HUES6 (cell line): ENCODE measurements around the gene SLC29A1.
A peak's percentile ranks its signal among the peaks of the same experiment; 100 is the strongest.
"Not testable (repeated sequence)": the region's sequence is repeated elsewhere in the genome, so short reads cannot be mapped to it uniquely, and the experiment has no call there.

ENCODE experiments used
- H3K27ac ChIP-seq: 2 replicates; pipeline ENCODE4 v1.7.0; 2013; ENCODE audit warnings: low read depth, mild to moderate bottlenecking, low read length, inconsistent platforms
- H3K27me3 ChIP-seq: 2 replicates; pipeline ENCODE4 v1.6.1; 2013; ENCODE audit warnings: low read length; ENCODE audit not compliant: control insufficient read depth, insufficient read depth
- H3K36me3 ChIP-seq: 2 replicates; pipeline ENCODE4 v1.6.1; 2013; ENCODE audit warnings: low read length; ENCODE audit not compliant: control insufficient read depth, insufficient read depth
- H3K4me1 ChIP-seq: 2 replicates; pipeline ENCODE4 v1.6.1; 2013; ENCODE audit warnings: low read length; ENCODE audit not compliant: control insufficient read depth, insufficient read depth
- H3K4me3 ChIP-seq: 2 replicates; pipeline ENCODE4 v1.5.1; 2013; ENCODE audit warnings: low read depth, low read length
- H3K9ac ChIP-seq: one replicate; pipeline ENCODE4 v1.6.1; 2013; ENCODE audit warnings: mild to moderate bottlenecking, low read length
- H3K9me3 ChIP-seq: 2 replicates; pipeline ENCODE4 v1.6.1; 2013; ENCODE audit warnings: low read depth, low read length; ENCODE audit not compliant: control insufficient read depth, insufficient read depth

Gene SLC29A1

DNA sequence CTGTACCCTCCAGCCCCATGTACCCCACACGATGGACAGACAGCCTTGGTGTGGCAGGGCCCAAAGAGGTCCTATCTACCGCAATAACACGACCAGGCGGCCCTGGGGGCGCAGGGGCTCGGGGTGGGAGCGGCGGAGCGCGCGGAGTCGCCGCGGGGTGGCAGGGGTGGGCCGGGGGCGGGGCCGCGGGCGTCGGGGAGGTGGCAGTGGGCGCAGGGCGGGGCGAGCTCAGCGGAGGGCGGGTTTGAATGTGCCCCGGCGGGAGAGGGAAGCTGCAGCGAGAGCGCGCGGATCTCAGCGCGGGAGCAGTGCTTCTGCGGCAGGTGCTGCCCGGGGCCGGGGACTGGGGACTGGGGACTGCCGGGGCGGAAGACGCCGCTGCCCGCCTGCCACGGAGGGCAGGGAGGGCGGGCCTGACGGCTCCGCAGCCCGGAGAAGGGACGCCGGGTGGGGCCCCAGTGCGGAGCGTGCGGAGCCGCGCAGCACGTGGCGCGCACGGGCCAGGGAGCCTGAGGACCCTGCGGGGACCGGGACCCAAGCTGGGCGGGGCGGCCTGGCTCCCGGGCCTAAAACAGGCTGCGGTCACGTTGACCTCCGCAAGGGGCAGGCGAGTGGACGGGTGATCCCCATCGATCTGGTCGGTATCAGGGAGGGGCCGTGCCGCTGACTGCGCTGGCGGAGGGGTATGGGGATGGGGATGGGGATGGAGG is at the start of gene SLC29A1:
Gene SLC29A1 (plus strand): TSS at position 277 of the 710 bp plus-strand sequence. CDS start 3,719 bp downstream, outside the sequence.
- H3K9me3 ChIP-seq: no peaks in the 10 kb centered on the region
- peak within 1 kb of the TSS; percentile 55 for H3K9ac ChIP-seq
- peak within 1 kb of the TSS; percentile 80 for H3K4me3 ChIP-seq
- peak within 1 kb of the TSS; percentile 61; the same call in 1 of the 2 replicates for H3K27ac ChIP-seq
- H3K27me3 ChIP-seq: no peaks in the 10 kb centered on the region
- peaks cover 7% of the 10 kb centered on the region; the same call in 1 of the 2 replicates for H3K36me3 ChIP-seq
- peaks cover 58% of the 10 kb centered on the region for H3K4me1 ChIP-seq

DNA sequence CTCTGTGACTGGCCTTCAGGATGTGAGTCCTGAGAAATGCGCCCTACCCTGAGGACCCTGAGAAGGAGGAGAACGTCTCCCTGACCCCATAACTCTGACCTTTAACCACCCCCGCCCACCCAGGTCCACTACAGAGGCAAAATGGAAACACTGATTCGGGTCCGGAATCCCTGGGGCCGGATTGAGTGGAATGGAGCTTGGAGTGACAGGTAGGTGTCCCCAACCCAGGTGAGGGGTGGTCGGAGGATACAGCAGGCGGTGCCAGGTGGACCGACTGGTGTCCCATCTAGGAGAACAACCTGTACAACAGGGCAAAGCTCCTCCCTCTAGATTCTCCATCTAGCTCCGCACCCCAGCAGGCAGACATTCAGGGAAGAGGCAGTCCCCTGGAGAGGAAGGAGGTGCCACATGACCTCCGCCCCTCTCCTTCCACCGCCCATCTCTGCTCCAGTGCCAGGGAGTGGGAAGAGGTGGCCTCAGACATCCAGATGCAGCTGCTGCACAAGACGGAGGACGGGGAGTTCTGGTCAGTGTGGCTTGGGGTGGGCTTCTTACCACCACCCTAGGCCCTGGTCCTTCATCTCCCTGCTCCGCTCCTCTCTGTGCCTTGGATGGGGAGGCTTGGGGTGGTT is 47.1 kb upstream of the SLC29A1 start:
- H3K9me3 ChIP-seq: no peaks in the 10 kb centered on the region
- no peak overlapping the region for H3K27ac ChIP-seq
- peaks cover 17% of the 10 kb centered on the region; the same call in 1 of the 2 replicates for H3K4me1 ChIP-seq
- no peak overlapping the region for H3K9ac ChIP-seq
- H3K27me3 ChIP-seq: no peaks in the 10 kb centered on the region
- H3K36me3 ChIP-seq: no peaks in the 10 kb centered on the region
- no peak overlapping the region for H3K4me3 ChIP-seq

DNA sequence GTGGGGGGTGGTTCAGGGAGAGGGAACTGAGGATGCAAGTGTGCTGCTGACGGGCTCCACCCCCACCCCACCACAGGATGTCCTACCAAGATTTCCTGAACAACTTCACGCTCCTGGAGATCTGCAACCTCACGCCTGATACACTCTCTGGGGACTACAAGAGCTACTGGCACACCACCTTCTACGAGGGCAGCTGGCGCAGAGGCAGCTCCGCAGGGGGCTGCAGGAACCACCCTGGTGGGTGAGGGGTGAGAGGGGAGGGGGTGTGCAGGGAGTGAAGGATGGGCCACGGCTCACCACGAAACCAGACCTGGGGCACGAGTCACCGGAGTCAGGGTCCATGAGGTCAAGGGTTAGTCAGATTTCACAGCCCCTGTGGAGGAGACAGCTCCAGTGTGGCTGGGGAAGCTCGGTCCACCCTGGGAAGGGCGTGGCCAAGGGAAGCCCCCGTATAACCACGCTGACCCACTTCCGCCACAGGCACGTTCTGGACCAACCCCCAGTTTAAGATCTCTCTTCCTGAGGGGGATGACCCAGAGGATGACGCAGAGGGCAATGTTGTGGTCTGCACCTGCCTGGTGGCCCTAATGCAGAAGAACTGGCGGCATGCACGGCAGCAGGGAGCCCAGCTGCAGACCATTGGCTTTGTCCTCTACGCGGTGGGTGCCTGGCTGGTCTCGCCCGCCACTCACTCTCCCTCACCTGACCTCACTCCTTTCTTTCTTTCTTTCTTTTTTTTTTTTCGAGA is 46.5 kb upstream of the SLC29A1 start:
- no peaks in the 10 kb centered on the region for H3K27me3 ChIP-seq
- no peak overlapping the region for H3K27ac ChIP-seq
- H3K9me3 ChIP-seq: no peaks in the 10 kb centered on the region
- peaks cover 17% of the 10 kb centered on the region; the same call in 1 of the 2 replicates for H3K4me1 ChIP-seq
- H3K9ac ChIP-seq: no peak overlapping the region
- no peaks in the 10 kb centered on the region for H3K36me3 ChIP-seq
- no peak overlapping the region for H3K4me3 ChIP-seq

- H3K27ac ChIP-seq: no peak overlapping the region
- peaks cover 13% of the 10 kb centered on the region; the same call in 1 of the 2 replicates for H3K4me1 ChIP-seq
- no peaks in the 10 kb centered on the region for H3K27me3 ChIP-seq
- no peak overlapping the region for H3K9ac ChIP-seq
- no peak overlapping the region for H3K4me3 ChIP-seq
- no peaks in the 10 kb centered on the region for H3K9me3 ChIP-seq
- no peaks in the 10 kb centered on the region for H3K36me3 ChIP-seq
These were observed 45.5 kb upstream of the SLC29A1 start for GRCh38 chr6:44177691-44178423.

GRCh38 chr6:44178424-44179071 is 44.8 kb upstream of the SLC29A1 start:
- no peaks in the 10 kb centered on the region for H3K9me3 ChIP-seq
- no peak overlapping the region for H3K27ac ChIP-seq
- no peak overlapping the region for H3K4me3 ChIP-seq
- peaks cover 15% of the 10 kb centered on the region for H3K4me1 ChIP-seq
- no peaks in the 10 kb centered on the region for H3K27me3 ChIP-seq
- H3K9ac ChIP-seq: no peak overlapping the region
- no peaks in the 10 kb centered on the region for H3K36me3 ChIP-seq

- no peaks in the 10 kb centered on the region for H3K27me3 ChIP-seq
- H3K4me3 ChIP-seq: no peak overlapping the region
- peaks cover 16% of the 10 kb centered on the region for H3K4me1 ChIP-seq
- H3K9me3 ChIP-seq: no peaks in the 10 kb centered on the region
- no peaks in the 10 kb centered on the region for H3K36me3 ChIP-seq
- H3K9ac ChIP-seq: no peak overlapping the region
- H3K27ac ChIP-seq: no peak overlapping the region
These were observed 44.3 kb upstream of the SLC29A1 start for GRCh38 chr6:44179072-44179536.

GRCh38 chr6:44179648-44180047 is 43.7 kb upstream of the SLC29A1 start:
- no peaks in the 10 kb centered on the region for H3K36me3 ChIP-seq
- H3K9me3 ChIP-seq: no peaks in the 10 kb centered on the region
- H3K4me1 ChIP-seq: peaks cover 16% of the 10 kb centered on the region
- no peak overlapping the region for H3K27ac ChIP-seq
- H3K4me3 ChIP-seq: no peak overlapping the region
- no peaks in the 10 kb centered on the region for H3K27me3 ChIP-seq
- H3K9ac ChIP-seq: no peak overlapping the region

GRCh38 chr6:44180406-44180805 is 43.0 kb upstream of the SLC29A1 start:
- H3K4me1 ChIP-seq: peaks cover 16% of the 10 kb centered on the region

GRCh38 chr6:44180886-44181285 is 42.5 kb upstream of the SLC29A1 start:
- Histone ChIP-seq H3K27me3 (no peaks in the 10 kb centered on the region), H3K36me3 (no peaks in the 10 kb centered on the region), H3K9ac (no peak overlapping the region), H3K4me3 (no peak overlapping the region), H3K9me3 (no peaks in the 10 kb centered on the region), H3K27ac (no peak overlapping the region), H3K4me1 (peaks cover 17% of the 10 kb centered on the region)

More at GRCh38 chr6:44180406-44180805, 43.0 kb upstream of the SLC29A1 start:
- Histone ChIP-seq H3K9me3 (no peaks in the 10 kb centered on the region), H3K27me3 (no peaks in the 10 kb centered on the region), H3K9ac (no peak overlapping the region), H3K27ac (no peak overlapping the region), H3K4me3 (no peak overlapping the region), H3K36me3 (no peaks in the 10 kb centered on the region)

DNA sequence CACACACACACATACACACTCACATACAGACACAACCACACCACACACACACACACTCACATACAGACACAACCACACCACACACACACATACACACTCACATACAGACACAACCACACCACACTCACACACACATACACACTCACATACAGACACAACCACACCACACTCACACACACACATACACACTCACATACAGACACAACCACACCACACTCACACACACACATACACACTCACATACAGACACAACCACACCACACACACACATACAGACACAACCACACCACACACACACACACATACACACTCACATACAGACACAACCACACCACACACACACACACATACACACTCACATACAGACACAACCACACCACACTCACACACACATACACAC is 41.6 kb upstream of the SLC29A1 start:
- H3K4me1 ChIP-seq: peaks cover 15% of the 10 kb centered on the region

More for the DNA sequence above, 41.6 kb upstream of the SLC29A1 start:
- H3K27me3 ChIP-seq, H3K9me3 ChIP-seq, H3K27ac ChIP-seq, H3K9ac ChIP-seq, H3K4me3 ChIP-seq, H3K36me3 ChIP-seq: not testable (repeated sequence)
